NK-92 treated with Interleukin-12 subunit alpha and Interleukin-12 subunit beta, amount 100 ng/mL, for 24 hours (cell line): ENCODE results near the gene ELOVL5.

ENCODE experiments used
- DNase-seq: peaks from one replicate; lab custom pipeline; 2025; lab: John Stamatoyannopoulos, UW

The ELOVL5 gene

GRCh38 chr6:53239526-53239925, 109.2 kb downstream of the ELOVL5 start:
- DNase-seq: no peak

- DNase-seq: no peak
Measured at GRCh38 chr6:53238311-53238710, 110.4 kb downstream of the ELOVL5 start.

DNA sequence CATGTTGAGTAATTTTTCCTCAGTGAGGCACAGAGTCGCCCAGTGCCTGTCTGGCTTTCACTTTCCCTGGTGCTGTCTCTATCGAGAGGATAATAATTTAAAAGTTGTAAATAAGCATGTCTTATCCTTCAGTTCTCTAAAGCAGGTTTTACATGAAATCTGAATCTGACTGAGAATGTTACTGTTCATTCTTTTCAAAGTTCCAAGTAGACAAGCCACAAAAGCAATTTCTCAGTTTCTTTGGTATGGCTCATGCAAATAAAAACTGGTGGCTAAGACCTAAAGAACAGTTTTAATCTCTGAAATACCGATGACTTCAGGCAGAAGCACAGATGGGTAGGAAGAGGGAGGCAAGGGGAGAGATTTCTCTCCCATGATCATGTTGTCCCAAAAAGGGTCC, 112.5 kb downstream of the ELOVL5 start:
- DNase-seq: no peak

GRCh38 chr6:53235508-53235907, 113.2 kb downstream of the ELOVL5 start:
- DNase-seq: no peak

DNA sequence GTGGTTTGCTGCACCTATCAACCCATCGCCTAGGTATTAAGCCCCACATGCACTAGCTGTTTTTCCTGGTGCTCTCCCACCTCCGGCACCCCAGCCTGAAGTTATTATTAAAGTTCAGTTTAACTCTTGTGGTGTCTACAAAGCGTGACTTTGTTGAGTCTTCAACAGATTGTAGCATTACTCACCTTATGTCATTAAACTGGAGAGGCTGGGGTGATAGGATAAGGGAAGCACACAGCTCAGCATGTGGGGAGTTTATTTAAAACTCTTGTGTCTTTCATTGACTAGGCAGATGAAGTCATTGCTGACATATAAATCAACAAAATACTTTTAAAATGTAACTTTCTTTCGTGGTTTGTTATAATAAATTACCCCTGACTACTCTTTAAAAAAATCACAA, 115.4 kb downstream of the ELOVL5 start:
- no peak for DNase-seq

DNA sequence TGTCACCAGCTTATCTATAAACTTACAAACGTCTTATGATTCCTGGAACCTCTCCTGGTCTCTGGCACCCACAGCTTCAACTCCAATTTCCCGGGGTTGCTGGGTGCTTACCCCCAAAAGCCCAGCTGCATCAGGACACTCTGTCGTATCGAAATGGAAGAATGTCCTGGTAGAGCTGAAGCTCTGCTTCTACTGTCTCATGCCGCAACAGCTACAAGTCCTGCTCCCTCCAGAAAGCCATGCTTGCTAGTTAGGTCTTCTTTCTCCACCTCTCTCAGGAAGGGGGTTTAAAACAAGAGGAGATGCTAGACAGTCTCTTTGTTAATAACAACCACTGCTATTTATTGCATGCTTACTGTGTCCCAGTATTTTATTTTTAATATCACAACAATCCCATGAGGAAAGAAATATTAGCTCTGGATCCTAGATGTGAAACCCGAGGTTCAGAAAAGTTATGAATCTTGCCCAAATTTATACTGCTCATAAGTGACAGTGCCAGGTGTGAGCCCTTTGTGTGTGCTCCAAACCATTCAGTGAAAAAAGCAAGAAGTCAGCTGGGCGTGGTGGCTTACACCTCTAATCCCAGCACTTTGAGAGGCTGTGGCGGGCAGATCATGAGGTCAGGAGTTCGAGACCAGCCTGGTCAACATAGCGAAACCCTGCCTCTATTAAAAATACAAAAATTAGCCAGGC, 117.8 kb downstream of the ELOVL5 start:
- no peak for DNase-seq

DNA sequence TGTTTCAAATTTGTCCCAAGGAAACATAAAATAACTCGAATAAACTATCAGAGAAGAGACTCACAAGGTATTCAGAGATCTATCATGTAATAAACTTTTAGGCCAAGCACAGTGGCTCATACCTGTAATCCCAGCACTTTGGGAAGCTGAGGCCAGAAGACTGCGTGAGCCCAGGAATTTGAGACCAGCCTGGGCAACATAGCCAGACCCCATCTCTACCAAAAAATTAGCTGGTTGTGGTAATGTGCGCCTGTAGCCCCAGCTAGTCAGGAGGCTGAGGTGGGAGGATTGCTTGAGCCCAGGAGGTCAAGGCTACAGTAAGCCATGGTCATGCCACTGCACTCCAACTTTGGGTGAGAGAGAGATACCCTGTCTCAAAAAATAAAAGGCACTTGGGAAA, 120.9 kb downstream of the ELOVL5 start:
- no peak for DNase-seq

GRCh38 chr6:53220605-53221004, 128.1 kb downstream of the ELOVL5 start:
- no peak for DNase-seq
